OCI-LY1 (cell line): ENCODE data around the gene LRRTM3.

Experiments
- EZH2 ChIP-seq: fragments of 200-600 bp; sonication (generic), shearing (Covaris generic); IDR thresholded peaks from 2 replicates; pipeline ENCODE4 v1.8.0; 2017; ENCODE audit warnings: borderline replicate concordance, mixed run types, mild to moderate bottlenecking, antibody characterized with exemption, low read length, moderate library complexity, mixed read lengths
- TF ChIP-seq, protein P1 (sequence below): fragments of 200-600 bp; sonication (generic), shearing (Covaris generic); IDR thresholded peaks from 2 replicates; pipeline ENCODE4 v1.5.1; 2017; ENCODE audit warnings: mild to moderate bottlenecking, antibody characterized with exemption, low read length, moderate library complexity, mixed read lengths

- TF ChIP-seq, protein P1, sequence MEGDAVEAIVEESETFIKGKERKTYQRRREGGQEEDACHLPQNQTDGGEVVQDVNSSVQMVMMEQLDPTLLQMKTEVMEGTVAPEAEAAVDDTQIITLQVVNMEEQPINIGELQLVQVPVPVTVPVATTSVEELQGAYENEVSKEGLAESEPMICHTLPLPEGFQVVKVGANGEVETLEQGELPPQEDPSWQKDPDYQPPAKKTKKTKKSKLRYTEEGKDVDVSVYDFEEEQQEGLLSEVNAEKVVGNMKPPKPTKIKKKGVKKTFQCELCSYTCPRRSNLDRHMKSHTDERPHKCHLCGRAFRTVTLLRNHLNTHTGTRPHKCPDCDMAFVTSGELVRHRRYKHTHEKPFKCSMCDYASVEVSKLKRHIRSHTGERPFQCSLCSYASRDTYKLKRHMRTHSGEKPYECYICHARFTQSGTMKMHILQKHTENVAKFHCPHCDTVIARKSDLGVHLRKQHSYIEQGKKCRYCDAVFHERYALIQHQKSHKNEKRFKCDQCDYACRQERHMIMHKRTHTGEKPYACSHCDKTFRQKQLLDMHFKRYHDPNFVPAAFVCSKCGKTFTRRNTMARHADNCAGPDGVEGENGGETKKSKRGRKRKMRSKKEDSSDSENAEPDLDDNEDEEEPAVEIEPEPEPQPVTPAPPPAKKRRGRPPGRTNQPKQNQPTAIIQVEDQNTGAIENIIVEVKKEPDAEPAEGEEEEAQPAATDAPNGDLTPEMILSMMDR: no peak
- TF ChIP-seq EZH2: no peak
Measured at GRCh38 chr10:67004690-67005089, 78.9 kb downstream of the LRRTM3 start.
